PC-3 (cell line): ENCODE data around the gene VEGFC. TPM values are rescaled to one million over a fixed set of nuclear protein-coding genes. Genes with fewer than 3 reads are reported as not detected.

ENCODE experiments used
- ATAC-seq: fragments of 200-7000 bp; cut with Tn5 transposase; 2 replicates; pipeline ENCODE4 v1.9.1; 2020; ENCODE audit warnings: mild to moderate bottlenecking, moderate library complexity
- BruUV-seq: library from RNA; stranded (reverse); fragments of 400-500 nt; replicated peaks from 2 replicates; lab custom pipeline; 2021; lab: Mats Ljungman, UMichigan
- CTCF ChIA-PET: fragments of 300-600 bp; sonication (Branson Sonifier 250); formaldehyde crosslinking; loops from one replicate; lab custom pipeline; 2022; ENCODE audit warnings: antibody characterized with exemption; lab: Charles Lee
- POLR2A ChIA-PET: fragments of 300-600 bp; sonication (Branson Sonifier 250); formaldehyde crosslinking; loops from one replicate; lab custom pipeline; 2022; ENCODE audit warnings: antibody characterized with exemption; ENCODE audit not compliant: unreplicated experiment; lab: Charles Lee
- DNase-seq: peaks from one replicate; pipeline ENCODE4 v3.0.0-alpha.2; 2015
- H2AFZ ChIP-seq: fragments of 300-600 bp; sonication (generic); 2 replicates; pipeline ENCODE4 v1.6.0; 2016; ENCODE audit warnings: antibody characterized with exemption, low read length
- H3F3A ChIP-seq: fragments of 300-600 bp; sonication (generic); one replicate; pipeline ENCODE4 v1.6.0; 2017; ENCODE audit warnings: antibody characterized with exemption, low read length, control low read depth, mild to moderate bottlenecking; ENCODE audit not compliant: unreplicated experiment
- H3K27ac ChIP-seq: fragments of 300-600 bp; sonication (generic); 2 replicates; pipeline ENCODE4 v1.5.1; 2016; ENCODE audit warnings: mild to moderate bottlenecking, low read length
- H3K27me3 ChIP-seq: fragments of 300-600 bp; sonication (generic); 2 replicates; pipeline ENCODE4 v1.6.1; 2016; ENCODE audit warnings: low read length, mixed read lengths
- H3K36me3 ChIP-seq: fragments of 300-600 bp; sonication (generic); 2 replicates; pipeline ENCODE4 v1.6.1; 2016; ENCODE audit warnings: low read depth, mixed run types, low read length, mixed read lengths
- H3K4me1 ChIP-seq: fragments of 300-600 bp; sonication (generic); 2 replicates; pipeline ENCODE4 v1.5.1; 2016; ENCODE audit warnings: low read length; ENCODE audit not compliant: insufficient read depth
- H3K4me2 ChIP-seq: fragments of 300-600 bp; sonication (generic); 2 replicates; pipeline ENCODE4 v1.6.0; 2016; ENCODE audit warnings: low read length
- H3K4me3 ChIP-seq: fragments of 300-600 bp; sonication (generic); 2 replicates; pipeline ENCODE4 v1.5.1; 2016; ENCODE audit warnings: mild to moderate bottlenecking, low read length, mixed read lengths
- H3K79me2 ChIP-seq: fragments of 300-600 bp; sonication (generic); 2 replicates; pipeline ENCODE4 v1.6.1; 2017; ENCODE audit warnings: low read length, mixed read lengths
- H3K9ac ChIP-seq: fragments of 300-600 bp; sonication (generic); 2 replicates; pipeline ENCODE4 v1.6.0; 2016; ENCODE audit warnings: mild to moderate bottlenecking, low read length
- H3K9me2 ChIP-seq: fragments of 300-600 bp; sonication (generic); replicated peaks from 2 replicates; pipeline ENCODE4 v1.6.1; 2016; ENCODE audit warnings: mixed run types, low read length, mixed read lengths
- H3K9me3 ChIP-seq: fragments of 300-600 bp; sonication (generic); 2 replicates; pipeline ENCODE4 v1.6.1; 2016; ENCODE audit warnings: low read length, mixed read lengths
- H4K20me1 ChIP-seq: fragments of 300-600 bp; sonication (generic); 2 replicates; pipeline ENCODE4 v1.6.1; 2016; ENCODE audit warnings: low read length, mixed read lengths
- EZH2 ChIP-seq: fragments of 300-600 bp; sonication (generic); IDR thresholded peaks from one replicate; pipeline ENCODE4 v1.6.1; 2017; ENCODE audit warnings: antibody characterized with exemption, mild to moderate bottlenecking, low read length; ENCODE audit not compliant: unreplicated experiment
- EZH2phosphoT487 ChIP-seq: fragments of 300-600 bp; sonication (generic); IDR thresholded peaks from 2 replicates; pipeline ENCODE4 v1.6.1; 2018; ENCODE audit warnings: mild to moderate bottlenecking, antibody characterized with exemption, low read length, borderline replicate concordance
- intact Hi-C: fragments of 100-400 bp; cut with micrococcal nuclease; formaldehyde crosslinking; loops from 2 replicates; pipeline ENCODE4 v1.9.0; 2023
- total RNA-seq: library from RNA; depleted of rRNA; stranded (reverse); fragments of >200 nt; gene quantifications from 2 replicates; pipeline ENCODE4 v1.2.3, GENCODE V29; 2014
- TF ChIP-seq, protein P1 (sequence below): fragments of 300-600 bp; sonication (generic); conservative IDR thresholded peaks from 2 replicates; pipeline ENCODE4 v1.5.1; 2017; ENCODE audit warnings: antibody characterized with exemption, low read depth, mild to moderate bottlenecking, low read length

VEGFC gene
- total RNA-seq, 1 experiment from 2014 or later = 36.6 TPM

DNA sequence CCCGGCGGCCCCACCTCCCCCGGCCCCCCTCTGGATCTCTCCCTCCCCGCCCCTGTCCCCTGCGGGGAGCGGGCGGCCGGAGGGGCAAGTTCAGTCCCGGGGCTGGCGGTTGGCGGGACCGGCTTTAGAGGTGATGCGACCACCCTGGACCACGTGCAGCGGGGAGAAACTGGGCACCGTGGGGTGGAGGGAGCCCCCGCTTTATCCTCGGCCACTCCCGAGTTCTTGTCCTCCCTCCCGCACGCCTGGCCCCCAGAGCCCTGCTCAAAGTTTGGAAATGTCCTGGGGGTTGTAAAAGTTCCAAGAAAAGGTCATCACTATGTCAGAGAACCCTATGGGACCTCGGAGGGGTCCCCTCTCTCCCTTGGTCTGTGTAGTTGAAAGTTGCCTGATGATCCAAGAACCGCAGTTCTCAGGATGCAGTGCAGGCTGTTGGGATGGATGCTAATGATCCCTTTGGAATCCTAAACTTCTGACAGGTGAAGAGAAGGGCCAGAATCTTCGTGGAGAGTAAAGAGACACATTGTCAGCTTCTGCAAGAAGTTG lies 411 bp upstream of the VEGFC start:
- Histone ChIP-seq H3K27me3 (no peaks in the 10 kb centered on the region), H3K4me3 (peak overlapping the region; percentile 68), H3K9ac (peak overlapping the region; percentile 100), H3K36me3 (peaks cover 9% of the 10 kb centered on the region; the same call in 1 of the 2 replicates), H3K4me1 (peaks cover 31% of the 10 kb centered on the region), H3K79me2 (peaks cover 52% of the 10 kb centered on the region), H3F3A (peaks cover 14% of the 10 kb centered on the region), H3K9me3 (no peaks in the 10 kb centered on the region), H4K20me1 (peaks cover 6% of the 10 kb centered on the region; the same call in 1 of the 2 replicates), H2AFZ (peak overlapping the region; percentile 33; the same call in 1 of the 2 replicates), H3K27ac (peak overlapping the region; percentile 100), H3K4me2 (peak overlapping the region; percentile 95), H3K9me2 (no peaks in the 10 kb centered on the region)
- intact Hi-C loops = loop anchor here (5.0 kb wide), 4 partner anchors 296 to 544 kb away; no protein-coding TSS in a partner anchor
- TSS peak; percentile 8 for BruUV-seq
- no peak for TF ChIP-seq EZH2phosphoT487
- no peak for TF ChIP-seq EZH2
- TF ChIP-seq, protein P1, sequence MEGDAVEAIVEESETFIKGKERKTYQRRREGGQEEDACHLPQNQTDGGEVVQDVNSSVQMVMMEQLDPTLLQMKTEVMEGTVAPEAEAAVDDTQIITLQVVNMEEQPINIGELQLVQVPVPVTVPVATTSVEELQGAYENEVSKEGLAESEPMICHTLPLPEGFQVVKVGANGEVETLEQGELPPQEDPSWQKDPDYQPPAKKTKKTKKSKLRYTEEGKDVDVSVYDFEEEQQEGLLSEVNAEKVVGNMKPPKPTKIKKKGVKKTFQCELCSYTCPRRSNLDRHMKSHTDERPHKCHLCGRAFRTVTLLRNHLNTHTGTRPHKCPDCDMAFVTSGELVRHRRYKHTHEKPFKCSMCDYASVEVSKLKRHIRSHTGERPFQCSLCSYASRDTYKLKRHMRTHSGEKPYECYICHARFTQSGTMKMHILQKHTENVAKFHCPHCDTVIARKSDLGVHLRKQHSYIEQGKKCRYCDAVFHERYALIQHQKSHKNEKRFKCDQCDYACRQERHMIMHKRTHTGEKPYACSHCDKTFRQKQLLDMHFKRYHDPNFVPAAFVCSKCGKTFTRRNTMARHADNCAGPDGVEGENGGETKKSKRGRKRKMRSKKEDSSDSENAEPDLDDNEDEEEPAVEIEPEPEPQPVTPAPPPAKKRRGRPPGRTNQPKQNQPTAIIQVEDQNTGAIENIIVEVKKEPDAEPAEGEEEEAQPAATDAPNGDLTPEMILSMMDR = no peak
- POLR2A ChIA-PET = interaction anchor here (0.5 to 1.2 kb wide), 5 partner anchors 91 to 208 kb away, joined by 3 to 7 read pairs (median 3); no protein-coding TSS in a partner anchor
- CTCF ChIA-PET = interaction anchor here (2.0 kb wide), 1 partner anchor 254 kb away, joined by 8 read pairs; no protein-coding TSS in a partner anchor
- ATAC-seq = peak; percentile 1; the same call in 1 of the 2 replicates
- DNase-seq = no peak

DNA sequence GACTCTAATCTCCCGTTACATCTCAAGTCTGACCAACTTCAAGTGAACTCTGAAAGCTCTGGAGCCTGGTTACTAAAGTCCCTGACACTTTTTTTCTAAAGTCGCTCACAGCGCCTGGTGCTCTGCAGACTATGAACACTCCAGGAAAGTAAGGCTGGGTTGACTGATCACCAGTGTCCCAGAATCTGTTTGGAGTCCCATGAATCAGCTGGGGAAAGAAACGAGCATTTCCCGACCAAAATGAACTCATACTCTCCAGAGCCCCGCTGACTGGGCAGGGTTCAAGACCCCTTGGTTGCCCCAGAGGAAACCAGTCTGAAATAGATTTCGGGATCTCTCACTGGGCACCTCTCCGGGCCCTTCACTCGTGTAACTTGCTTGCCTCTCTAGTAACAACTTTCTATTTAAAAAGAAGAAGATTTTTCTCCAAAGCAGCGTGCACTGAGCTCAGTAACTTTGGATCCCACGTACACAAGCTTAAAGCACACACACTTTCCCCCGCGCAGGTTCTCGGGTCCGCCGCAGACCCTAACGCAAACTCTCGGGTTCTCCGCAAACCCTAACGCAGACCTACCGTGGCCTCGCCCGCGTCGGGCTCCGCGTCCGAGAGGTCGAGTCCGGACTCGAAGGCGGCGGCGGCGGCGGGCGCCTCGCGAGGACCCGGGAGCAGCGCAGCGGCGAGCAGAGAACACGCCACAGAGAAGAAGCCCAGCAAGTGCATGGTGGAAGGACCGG lies 964 bp downstream of the VEGFC start:
- peak overlapping the region; percentile 98 for H3K4me3 ChIP-seq
- intact Hi-C loops = loop anchor here (2.0 to 5.0 kb wide), 5 partner anchors 197 to 546 kb away; no protein-coding TSS in a partner anchor
- no peaks in the 10 kb centered on the region for H3K9me3 ChIP-seq
- H3K4me2 ChIP-seq = peak overlapping the region; percentile 89
- BruUV-seq = TSS peak; percentile 43
- DNase-seq = peak; percentile 38
- ATAC-seq = no peak
- H3K27ac ChIP-seq = peak overlapping the region; percentile 100
- peaks cover 9% of the 10 kb centered on the region; the same call in 1 of the 2 replicates for H3K36me3 ChIP-seq
- peaks cover 45% of the 10 kb centered on the region for H3K4me1 ChIP-seq
- ChIA-PET CTCF (interaction anchor here (0.5 to 2.0 kb wide), 2 partner anchors 108 to 256 kb away, joined by 3 to 8 read pairs; no protein-coding TSS in a partner anchor), POLR2A (interaction anchor here (0.7 to 1.2 kb wide), 4 partner anchors 92 to 533 kb away, joined by 3 to 8 read pairs (median 3); no protein-coding TSS in a partner anchor)
- peak overlapping the region; percentile 100 for H3K9ac ChIP-seq
- H2AFZ ChIP-seq = 0 out of 2 replicates have a peak overlapping the region, but pooled peaks have one; percentile 9
- no peaks in the 10 kb centered on the region for H3K27me3 ChIP-seq
- H4K20me1 ChIP-seq = peaks cover 12% of the 10 kb centered on the region
- peaks cover 66% of the 10 kb centered on the region for H3K79me2 ChIP-seq
- H3F3A ChIP-seq = peaks cover 14% of the 10 kb centered on the region
- no peak for TF ChIP-seq EZH2
- TF ChIP-seq, protein P1 = no peak
- no peak for TF ChIP-seq EZH2phosphoT487
- no peaks in the 10 kb centered on the region for H3K9me2 ChIP-seq
